SK-N-SH (cell line): Measurements from ENCODE around the gene DNTT. TPM values are rescaled to one million over a fixed set of nuclear protein-coding genes. Genes with fewer than 3 reads are reported as not detected.

Source experiments
- CTCF ChIA-PET: fragments of 300-600, 350-600 bp; formaldehyde crosslinking; extraction: SDS; loops from one replicate; lab custom pipeline; 2021; lab: Yijun Ruan, JAX
- POLR2A ChIA-PET: fragments of 350-600 bp; sonication (Branson Sonifier 250); formaldehyde crosslinking; extraction: SDS; loops from one replicate; lab custom pipeline; 2020; ENCODE audit warnings: antibody characterized with exemption, inconsistent platforms; lab: Yijun Ruan, JAX
- DNase-seq: peaks from one replicate; pipeline ENCODE4 v3.0.0; 2012
- H2AFZ ChIP-seq: fragments of 200-600 bp; sonication (generic); 2 replicates; pipeline ENCODE4 v1.8.1; 2016; ENCODE audit warnings: antibody characterized with exemption, mild to moderate bottlenecking, low read depth
- H3F3A ChIP-seq: fragments of 200-600 bp; sonication (generic); replicated peaks from 2 replicates; pipeline ENCODE3; 2016; ENCODE audit warnings: antibody characterized with exemption, mild to moderate bottlenecking; ENCODE audit not compliant: insufficient read depth
- H3K27ac ChIP-seq, 2 experiments: fragments of 200-500 bp in 1 of 2; fragments of 200-600 bp in 1 of 2; sonication (Bioruptor generic) in 1 of 2; sonication (generic), shearing (Covaris generic) in 1 of 2; 2 replicates each; pipeline versions ENCODE4 v1.5.1 to v1.6.1; 2014 to 2016; ENCODE audit warnings: low read depth in 2 of 2, inconsistent platforms in 1 of 2, low read length in 1 of 2, mild to moderate bottlenecking in 1 of 2, mixed read lengths in 1 of 2
- H3K27me3 ChIP-seq: fragments of 200-600 bp; sonication (generic), shearing (Covaris generic); 2 replicates; pipeline ENCODE4 v1.6.1; 2016; ENCODE audit warnings: mixed run types; ENCODE audit not compliant: insufficient read depth
- H3K36me3 ChIP-seq, 2 experiments: fragments of 200-500 bp in 1 of 2; fragments of 200-600 bp in 1 of 2; sonication (Bioruptor generic) in 1 of 2; sonication (generic) in 1 of 2; replicated peaks in 1 of 2; 2 replicates each; pipeline versions ENCODE3 to v1.5.1; 2014 to 2016; ENCODE audit warnings: low read length in 1 of 2, mild to moderate bottlenecking in 1 of 2; ENCODE audit not compliant: insufficient read depth in 2 of 2, control insufficient read depth in 1 of 2
- H3K4me1 ChIP-seq, 2 experiments: fragments of 200-500 bp in 1 of 2; fragments of 200-600 bp in 1 of 2; sonication (Bioruptor generic) in 1 of 2; sonication (generic), shearing (Covaris generic) in 1 of 2; 2 replicates each; pipeline versions ENCODE4 v1.5.1 to v1.6.1; 2014 to 2016; ENCODE audit warnings: low read depth in 1 of 2, low read length in 1 of 2, mixed run types in 1 of 2; ENCODE audit not compliant: insufficient read depth in 2 of 2, control insufficient read depth in 1 of 2
- H3K4me2 ChIP-seq: fragments of 200-600 bp; sonication (generic), shearing (Covaris generic); 2 replicates; pipeline ENCODE4 v1.6.1; 2017; ENCODE audit warnings: mixed run types
- H3K4me3 ChIP-seq, 2 experiments: fragments of 200-500 bp in 1 of 2; fragments of 200-600 bp in 1 of 2; sonication (Bioruptor generic) in 1 of 2; sonication (generic), shearing (Covaris generic) in 1 of 2; 2 replicates each; pipeline versions ENCODE4 v1.5.1 to v1.8.1; 2014 to 2016; ENCODE audit warnings: low read depth in 2 of 2, inconsistent platforms in 1 of 2, low read length in 1 of 2, mild to moderate bottlenecking in 1 of 2, mixed read lengths in 1 of 2, moderate library complexity in 1 of 2
- H3K79me2 ChIP-seq: fragments of 200-600 bp; sonication (generic); 2 replicates; pipeline ENCODE4 v1.8.1; 2017; ENCODE audit warnings: mild to moderate bottlenecking; ENCODE audit not compliant: insufficient read depth
- H3K9ac ChIP-seq: fragments of 200-600 bp; sonication (generic); 2 replicates; pipeline ENCODE4 v1.6.1; 2017; ENCODE audit warnings: mixed run types
- H3K9me2 ChIP-seq: fragments of 200-600 bp; sonication (generic); 2 replicates; pipeline ENCODE4 v1.6.1; 2017; ENCODE audit warnings: mixed run types
- H3K9me3 ChIP-seq: fragments of 200-600 bp; sonication (generic); 2 replicates; pipeline ENCODE4 v1.6.1; 2017; ENCODE audit warnings: mixed run types, mild to moderate bottlenecking, moderate library complexity
- H4K20me1 ChIP-seq: fragments of 200-600 bp; sonication (generic); 2 replicates; pipeline ENCODE4 v1.6.1; 2017; ENCODE audit warnings: mild to moderate bottlenecking, mixed run types; ENCODE audit not compliant: insufficient read depth
- ELF1 ChIP-seq: IDR thresholded peaks from 2 replicates; pipeline ENCODE4 v1.4.0; 2012
- EP300 ChIP-seq, 2 experiments: IDR thresholded peaks; 2 replicates each; pipeline versions ENCODE4 v1.4.0 to v1.6.1; 2012; ENCODE audit warnings: borderline replicate concordance in 1 of 2, low read depth in 1 of 2, low read length in 1 of 2
- EZH2phosphoT487 ChIP-seq: fragments of 200-600 bp; sonication (generic); IDR thresholded peaks from 2 replicates; pipeline ENCODE4 v1.6.1; 2017; ENCODE audit warnings: low read depth, mixed run types, mild to moderate bottlenecking, antibody characterized with exemption, moderate library complexity, borderline replicate concordance
- FOSL2 ChIP-seq: IDR thresholded peaks from 2 replicates; pipeline ENCODE4 v1.4.0; 2012; ENCODE audit warnings: low read depth, mild to moderate bottlenecking, moderate library complexity, borderline replicate concordance
- FOXJ3 ChIP-seq: sonication (generic); formaldehyde crosslinking; IDR thresholded peaks from 2 replicates; pipeline ENCODE4 v1.5.1; 2020; ENCODE audit warnings: mild to moderate bottlenecking, missing genetic modification reagents
- GABPA ChIP-seq: IDR thresholded peaks from 2 replicates; pipeline ENCODE4 v1.4.0; 2012; ENCODE audit warnings: low read depth, mild to moderate bottlenecking
- JUND ChIP-seq: IDR thresholded peaks from 2 replicates; pipeline ENCODE4 v1.4.0; 2012
- MEF2A ChIP-seq: IDR thresholded peaks from 2 replicates; pipeline ENCODE4 v1.4.0; 2012; ENCODE audit warnings: low read depth, borderline replicate concordance
- NRF1 ChIP-seq: IDR thresholded peaks from 2 replicates; pipeline ENCODE4 v1.6.1; 2012; ENCODE audit warnings: low read depth, mild to moderate bottlenecking, low read length
- RFX5 ChIP-seq: IDR thresholded peaks from 2 replicates; pipeline ENCODE4 v1.6.1; 2012; ENCODE audit warnings: mild to moderate bottlenecking, improper control_type of control experiment, low read length
- RXRA ChIP-seq: IDR thresholded peaks from 2 replicates; pipeline ENCODE4 v1.4.0; 2012; ENCODE audit warnings: low read depth, mild to moderate bottlenecking, borderline replicate concordance
- SIN3A ChIP-seq: IDR thresholded peaks from 2 replicates; pipeline ENCODE4 v1.6.1; 2012; ENCODE audit warnings: low read depth, mild to moderate bottlenecking, low read length, moderate library complexity, borderline replicate concordance
- SMC3 ChIP-seq: IDR thresholded peaks from 2 replicates; pipeline ENCODE4 v1.6.1; 2012; ENCODE audit warnings: low read depth, low read length, improper control_type of control experiment
- WGBS: methylation state at CpG from one replicate; pipeline ENCODE4 v1.1.6; 2017; ENCODE audit warnings: low lambda C conversion rate; 5-methylcytosine and 5-hydroxymethylcytosine counted together
- polyA plus RNA-seq, 3 experiments: library from polyadenylated mRNA; depleted of rRNA; stranded (reverse); fragments of >200 nt; gene quantifications; 2 replicates each; pipeline ENCODE4 v1.2.3, GENCODE V29; 2012
- TF ChIP-seq, protein P1 (sequence below): IDR thresholded peaks from 2 replicates; pipeline ENCODE4; 2012
- TF ChIP-seq, protein P2 (sequence below): fragments of 150-350 bp; IDR thresholded peaks from 2 replicates; pipeline ENCODE4 v1.6.1; 2017; ENCODE audit warnings: antibody characterized with exemption, low read length, low read depth, borderline replicate concordance
- TF ChIP-seq, protein P3 (sequence below): IDR thresholded peaks from 2 replicates; pipeline ENCODE4 v1.4.0; 2012; ENCODE audit warnings: low read depth, borderline replicate concordance
- TF ChIP-seq, protein P4 (sequence below): IDR thresholded peaks from 2 replicates; pipeline ENCODE4 v1.6.1; 2012; ENCODE audit warnings: mild to moderate bottlenecking, low read depth, low read length, moderate library complexity

DNTT gene
- polyA plus RNA-seq, 1 of the 3 experiments (the other 2 are of a cell fraction): not detected

DNA sequence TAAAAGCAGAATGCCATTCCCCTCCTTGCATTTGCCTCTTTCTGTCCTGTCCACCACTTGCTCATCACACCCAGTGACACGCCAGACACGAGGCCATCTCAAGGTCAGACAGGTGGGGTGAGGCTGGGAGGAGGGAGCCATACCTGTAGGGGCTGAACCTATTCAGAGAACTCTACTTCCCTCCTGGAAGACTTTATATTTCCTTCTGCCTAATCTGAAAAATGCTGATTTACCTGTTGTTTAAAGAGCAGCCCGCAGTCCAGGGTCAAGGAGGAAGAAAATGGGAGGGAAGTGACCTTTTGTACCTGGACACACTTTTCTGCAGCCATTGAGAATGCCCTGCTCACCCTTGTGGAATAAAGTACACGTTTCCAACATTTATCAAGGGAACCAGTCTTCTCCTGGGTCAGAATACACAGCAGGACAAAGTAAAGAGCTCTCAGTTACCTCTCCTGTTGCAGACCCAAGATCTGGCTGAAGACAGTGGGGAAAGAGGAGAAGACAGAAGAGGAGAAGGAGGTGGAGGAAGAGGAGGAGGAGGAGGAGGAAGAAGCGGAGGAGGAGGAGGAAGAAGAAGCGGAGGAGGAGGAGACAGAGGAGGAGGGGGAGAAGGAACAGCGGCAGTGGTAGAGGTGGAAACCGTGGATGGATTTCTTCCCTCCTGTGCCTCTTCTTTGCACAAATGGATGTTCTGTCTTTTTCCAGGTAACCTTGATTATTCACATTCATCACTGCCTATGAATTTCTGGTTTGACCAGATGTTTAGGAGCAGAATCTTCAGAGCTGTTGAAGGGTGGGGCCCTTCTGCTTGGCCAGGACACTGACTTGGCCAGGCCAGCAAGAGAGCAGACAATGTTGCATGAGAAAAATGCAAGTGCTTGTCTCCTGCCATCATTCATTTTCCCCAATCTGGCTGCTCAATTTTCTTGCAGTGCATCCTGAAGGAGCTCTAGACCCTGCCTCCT, 31.6 kb upstream of the DNTT start:
- no peaks in the 10 kb centered on the region for H3K79me2 ChIP-seq
- POLR2A ChIA-PET: interaction anchor here (0.6 kb wide), 1 partner anchor 217 kb away, joined by 3 read pairs; no protein-coding TSS in a partner anchor
- TF ChIP-seq FOXJ3 (CRISPR knock-in tag): no peak
- no peak for TF ChIP-seq RFX5
- no peak for TF ChIP-seq JUND
- TF ChIP-seq, protein P1, sequence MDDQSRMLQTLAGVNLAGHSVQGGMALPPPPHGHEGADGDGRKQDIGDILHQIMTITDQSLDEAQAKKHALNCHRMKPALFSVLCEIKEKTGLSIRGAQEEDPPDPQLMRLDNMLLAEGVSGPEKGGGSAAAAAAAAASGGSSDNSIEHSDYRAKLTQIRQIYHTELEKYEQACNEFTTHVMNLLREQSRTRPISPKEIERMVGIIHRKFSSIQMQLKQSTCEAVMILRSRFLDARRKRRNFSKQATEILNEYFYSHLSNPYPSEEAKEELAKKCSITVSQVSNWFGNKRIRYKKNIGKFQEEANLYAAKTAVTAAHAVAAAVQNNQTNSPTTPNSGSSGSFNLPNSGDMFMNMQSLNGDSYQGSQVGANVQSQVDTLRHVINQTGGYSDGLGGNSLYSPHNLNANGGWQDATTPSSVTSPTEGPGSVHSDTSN: no peak
- no peak for TF ChIP-seq NRF1
- no peak for TF ChIP-seq EP300 (IDR thresholded peaks at IDR 0.05; ENCODE audit: borderline replicate concordance in 1 of 2, low read depth in 1 of 2, low read length in 1 of 2)
- TF ChIP-seq, protein P2, sequence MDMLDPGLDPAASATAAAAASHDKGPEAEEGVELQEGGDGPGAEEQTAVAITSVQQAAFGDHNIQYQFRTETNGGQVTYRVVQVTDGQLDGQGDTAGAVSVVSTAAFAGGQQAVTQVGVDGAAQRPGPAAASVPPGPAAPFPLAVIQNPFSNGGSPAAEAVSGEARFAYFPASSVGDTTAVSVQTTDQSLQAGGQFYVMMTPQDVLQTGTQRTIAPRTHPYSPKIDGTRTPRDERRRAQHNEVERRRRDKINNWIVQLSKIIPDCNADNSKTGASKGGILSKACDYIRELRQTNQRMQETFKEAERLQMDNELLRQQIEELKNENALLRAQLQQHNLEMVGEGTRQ: no peak
- no peak for TF ChIP-seq GABPA
- no peak for TF ChIP-seq EZH2phosphoT487
- no peak for TF ChIP-seq FOSL2
- no peak for TF ChIP-seq SIN3A
- TF ChIP-seq, protein P3, sequence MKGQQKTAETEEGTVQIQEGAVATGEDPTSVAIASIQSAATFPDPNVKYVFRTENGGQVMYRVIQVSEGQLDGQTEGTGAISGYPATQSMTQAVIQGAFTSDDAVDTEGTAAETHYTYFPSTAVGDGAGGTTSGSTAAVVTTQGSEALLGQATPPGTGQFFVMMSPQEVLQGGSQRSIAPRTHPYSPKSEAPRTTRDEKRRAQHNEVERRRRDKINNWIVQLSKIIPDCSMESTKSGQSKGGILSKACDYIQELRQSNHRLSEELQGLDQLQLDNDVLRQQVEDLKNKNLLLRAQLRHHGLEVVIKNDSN: no peak
- TF ChIP-seq RXRA: no peak
- no peak for TF ChIP-seq ELF1
- TF ChIP-seq MEF2A: no peak
- TF ChIP-seq, protein P4, sequence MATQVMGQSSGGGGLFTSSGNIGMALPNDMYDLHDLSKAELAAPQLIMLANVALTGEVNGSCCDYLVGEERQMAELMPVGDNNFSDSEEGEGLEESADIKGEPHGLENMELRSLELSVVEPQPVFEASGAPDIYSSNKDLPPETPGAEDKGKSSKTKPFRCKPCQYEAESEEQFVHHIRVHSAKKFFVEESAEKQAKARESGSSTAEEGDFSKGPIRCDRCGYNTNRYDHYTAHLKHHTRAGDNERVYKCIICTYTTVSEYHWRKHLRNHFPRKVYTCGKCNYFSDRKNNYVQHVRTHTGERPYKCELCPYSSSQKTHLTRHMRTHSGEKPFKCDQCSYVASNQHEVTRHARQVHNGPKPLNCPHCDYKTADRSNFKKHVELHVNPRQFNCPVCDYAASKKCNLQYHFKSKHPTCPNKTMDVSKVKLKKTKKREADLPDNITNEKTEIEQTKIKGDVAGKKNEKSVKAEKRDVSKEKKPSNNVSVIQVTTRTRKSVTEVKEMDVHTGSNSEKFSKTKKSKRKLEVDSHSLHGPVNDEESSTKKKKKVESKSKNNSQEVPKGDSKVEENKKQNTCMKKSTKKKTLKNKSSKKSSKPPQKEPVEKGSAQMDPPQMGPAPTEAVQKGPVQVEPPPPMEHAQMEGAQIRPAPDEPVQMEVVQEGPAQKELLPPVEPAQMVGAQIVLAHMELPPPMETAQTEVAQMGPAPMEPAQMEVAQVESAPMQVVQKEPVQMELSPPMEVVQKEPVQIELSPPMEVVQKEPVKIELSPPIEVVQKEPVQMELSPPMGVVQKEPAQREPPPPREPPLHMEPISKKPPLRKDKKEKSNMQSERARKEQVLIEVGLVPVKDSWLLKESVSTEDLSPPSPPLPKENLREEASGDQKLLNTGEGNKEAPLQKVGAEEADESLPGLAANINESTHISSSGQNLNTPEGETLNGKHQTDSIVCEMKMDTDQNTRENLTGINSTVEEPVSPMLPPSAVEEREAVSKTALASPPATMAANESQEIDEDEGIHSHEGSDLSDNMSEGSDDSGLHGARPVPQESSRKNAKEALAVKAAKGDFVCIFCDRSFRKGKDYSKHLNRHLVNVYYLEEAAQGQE: no peak
- TF ChIP-seq SMC3: no peak
- H3K4me3 ChIP-seq: no peak overlapping the region; a peak in 1 of 4 replicates
- H3K9me2 ChIP-seq: no peaks in the 10 kb centered on the region
- CTCF ChIA-PET: interaction anchor here (4.2 kb wide), 1 partner anchor 43 kb away, joined by 18 read pairs; no protein-coding TSS in a partner anchor
- H3K9ac ChIP-seq: no peak overlapping the region
- H4K20me1 ChIP-seq: no peaks in the 10 kb centered on the region
- H3K4me2 ChIP-seq: no peak overlapping the region
- H3K27ac ChIP-seq: no peak overlapping the region
- H2AFZ ChIP-seq: no peak overlapping the region
- WGBS: 24% methylated on average over 8 of the region's 8 CpGs
- H3K4me1 ChIP-seq: no peaks in the 10 kb centered on the region
- H3K9me3 ChIP-seq: no peaks in the 10 kb centered on the region
- DNase-seq: no peak
- no peaks in the 10 kb centered on the region for H3F3A ChIP-seq
- H3K36me3 ChIP-seq: no peaks in the 10 kb centered on the region
- peaks cover 5% of the 10 kb centered on the region; the same call in 1 of the 2 replicates for H3K27me3 ChIP-seq
